ENCODE data around the gene TRANK1. TPM values are rescaled to one million over a fixed set of nuclear protein-coding genes. Genes with fewer than 3 reads are reported as not detected.

The TRANK1 gene
- total RNA-seq, 4 donors from 2014 or later: 2.1 to 4.6 (median 2.4) TPM

DNA sequence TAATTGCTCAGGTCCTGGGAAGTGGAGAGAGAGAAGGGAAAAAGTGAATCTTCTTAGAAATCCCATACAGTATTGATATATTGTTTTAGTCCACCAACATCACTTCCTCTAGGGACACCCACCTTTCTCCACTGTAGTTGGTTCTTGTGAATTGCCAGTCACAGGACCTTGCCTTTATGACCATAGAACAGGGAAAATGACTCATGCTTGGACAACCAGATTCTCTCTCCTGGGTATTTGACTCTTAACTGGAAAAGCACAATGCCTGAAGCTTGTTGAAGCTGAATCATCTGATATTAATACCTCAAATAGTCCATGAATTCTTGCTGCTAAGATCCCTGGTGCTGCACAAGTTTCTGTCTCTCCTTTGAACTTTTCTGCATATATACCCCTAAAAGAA, 148.0 kb downstream of the TRANK1 start:
- H3K9me3 ChIP-seq: no peaks in the 10 kb centered on the region
- no peaks in the 10 kb centered on the region for H3K27me3 ChIP-seq
- H3K36me3 ChIP-seq: no peaks in the 10 kb centered on the region
- ATAC-seq: no peak
- in situ Hi-C loops (cut with MboI; ENCODE audit: low sequenced_read_pairs in 4 of 4): no loop called here
- TF ChIP-seq POLR2A (IDR thresholded peaks at IDR 0.05): no peak
- TF ChIP-seq CTCF (IDR thresholded peaks at IDR 0.05 in 4 of 5, conservative IDR thresholded peaks at IDR 0.05 in 1 of 5): no peak
- intact Hi-C loops (cut with DNase I; ENCODE audit: low total_unique reads): no loop called here
- no peak overlapping the region for H3K4me3 ChIP-seq
- DNase-seq: no peak
- no peaks in the 10 kb centered on the region for H3K4me1 ChIP-seq
- no peak overlapping the region for H3K27ac ChIP-seq

- Histone ChIP-seq H3K9me3 (no peaks in the 10 kb centered on the region), H3K27ac (no peak overlapping the region), H3K4me3 (no peak overlapping the region), H3K36me3 (no peaks in the 10 kb centered on the region), H3K27me3 (no peaks in the 10 kb centered on the region), H3K4me1 (no peaks in the 10 kb centered on the region)
- DNase-seq (no peak), ATAC-seq (no peak)
- TF ChIP-seq CTCF (IDR thresholded peaks at IDR 0.05 in 4 of 5, conservative IDR thresholded peaks at IDR 0.05 in 1 of 5) (no peak), POLR2A (IDR thresholded peaks at IDR 0.05) (no peak)
- in situ Hi-C loops (cut with MboI; ENCODE audit: low sequenced_read_pairs in 4 of 4): no loop called here
- intact Hi-C loops (cut with DNase I; ENCODE audit: low total_unique reads): no loop called here
These were observed 148.7 kb downstream of the TRANK1 start for GRCh38 chr3:36796161-36796560.

DNA sequence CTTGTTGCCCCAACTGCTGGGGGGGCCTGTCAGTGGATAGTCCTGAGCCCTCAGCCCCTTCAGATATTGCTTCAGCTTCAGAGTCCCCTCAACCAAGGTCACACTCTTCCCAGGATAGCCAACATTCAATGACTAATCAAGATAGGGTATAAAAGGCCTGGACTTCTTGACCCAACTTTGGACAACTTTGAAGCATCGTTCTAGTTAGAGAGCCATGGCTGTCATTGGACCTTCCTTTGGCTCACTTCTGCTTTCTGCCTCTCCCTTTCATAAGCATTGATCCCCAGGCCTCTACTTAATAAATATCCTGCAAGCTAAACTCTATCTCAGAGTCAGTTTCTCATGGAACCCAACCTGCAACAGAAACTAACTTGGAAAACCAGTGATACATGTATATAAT, 149.2 kb downstream of the TRANK1 start:
- ATAC-seq: no peak
- Histone ChIP-seq H3K27me3 (no peaks in the 10 kb centered on the region), H3K4me1 (no peaks in the 10 kb centered on the region), H3K9me3 (no peaks in the 10 kb centered on the region), H3K36me3 (no peaks in the 10 kb centered on the region), H3K27ac (no peak overlapping the region), H3K4me3 (no peak overlapping the region)
- TF ChIP-seq CTCF (IDR thresholded peaks at IDR 0.05 in 4 of 5, conservative IDR thresholded peaks at IDR 0.05 in 1 of 5): no peak
- TF ChIP-seq POLR2A (IDR thresholded peaks at IDR 0.05): no peak
- DNase-seq: no peak
- in situ Hi-C loops (cut with MboI; ENCODE audit: low sequenced_read_pairs in 4 of 4) (no loop called here), intact Hi-C loops (cut with DNase I; ENCODE audit: low total_unique reads) (no loop called here)

- intact Hi-C loops (cut with DNase I; ENCODE audit: low total_unique reads) (no loop called here), in situ Hi-C loops (cut with MboI; ENCODE audit: low sequenced_read_pairs in 4 of 4) (no loop called here)
- Histone ChIP-seq H3K4me1 (no peaks in the 10 kb centered on the region), H3K27ac (no peak overlapping the region), H3K36me3 (no peaks in the 10 kb centered on the region), H3K4me3 (no peak overlapping the region), H3K9me3 (no peaks in the 10 kb centered on the region), H3K27me3 (no peaks in the 10 kb centered on the region)
- ATAC-seq (no peak), DNase-seq (no peak)
- TF ChIP-seq POLR2A (IDR thresholded peaks at IDR 0.05) (no peak), CTCF (IDR thresholded peaks at IDR 0.05 in 4 of 5, conservative IDR thresholded peaks at IDR 0.05 in 1 of 5) (no peak)
These were observed 152.5 kb downstream of the TRANK1 start for GRCh38 chr3:36792342-36792741.

DNA sequence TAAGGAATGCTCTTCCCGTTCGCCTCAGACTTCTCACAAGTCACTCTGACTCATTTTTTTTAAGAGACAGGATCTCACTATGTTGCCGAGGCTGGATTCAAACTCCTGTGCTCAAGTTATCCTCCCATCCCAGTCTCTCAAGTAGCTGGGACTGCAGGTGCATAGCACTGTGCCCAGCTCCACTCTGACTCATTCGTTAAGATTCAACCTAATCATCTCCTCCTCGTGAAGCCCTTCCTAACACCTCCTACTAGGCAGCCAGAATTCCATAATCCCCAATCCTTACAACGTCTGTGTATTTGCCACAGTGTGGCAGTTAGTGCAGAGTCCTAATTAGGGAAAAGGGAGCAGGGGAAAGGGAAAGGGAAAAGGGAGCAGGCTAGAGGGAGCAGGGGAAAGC, 154.1 kb downstream of the TRANK1 start:
- no peaks in the 10 kb centered on the region for H3K9me3 ChIP-seq
- DNase-seq: no peak
- no peaks in the 10 kb centered on the region for H3K36me3 ChIP-seq
- H3K27me3 ChIP-seq: no peaks in the 10 kb centered on the region
- no peaks in the 10 kb centered on the region for H3K4me1 ChIP-seq
- TF ChIP-seq CTCF (IDR thresholded peaks at IDR 0.05 in 4 of 5, conservative IDR thresholded peaks at IDR 0.05 in 1 of 5): no peak
- no peak for TF ChIP-seq POLR2A (IDR thresholded peaks at IDR 0.05)
- H3K4me3 ChIP-seq: no peak overlapping the region
- in situ Hi-C loops (cut with MboI; ENCODE audit: low sequenced_read_pairs in 4 of 4) (no loop called here), intact Hi-C loops (cut with DNase I; ENCODE audit: low total_unique reads) (no loop called here)
- ATAC-seq: no peak
- H3K27ac ChIP-seq: no peak overlapping the region
